ENCODE results near the gene NPFFR1.
A peak's percentile ranks its signal among the peaks of the same experiment; 100 is the strongest.

The NPFFR1 gene

GRCh38 chr10:70233109-70233938 lies 50.5 kb downstream of the NPFFR1 start, which contains the start of gene PPA1 (continued):
- TF ChIP-seq ZBTB44 (tag by site-specific recombination; IDR thresholded peaks at IDR 0.05) (no peak), ZNF324 (tag by site-specific recombination; IDR thresholded peaks at IDR 0.05) (no peak), ZNF707 (tag by site-specific recombination; IDR thresholded peaks at IDR 0.05) (no peak), ZBTB20 (tag by site-specific recombination; IDR thresholded peaks at IDR 0.05) (peak; percentile 50; the same call in 1 of the 2 replicates), ZNF26 (tag by site-specific recombination; IDR thresholded peaks at IDR 0.05) (no peak), HOXD13 (CRISPR knock-in tag; IDR thresholded peaks at IDR 0.05; ENCODE audit: borderline replicate concordance) (no peak), SETDB1 (IDR thresholded peaks at IDR 0.05; ENCODE audit: insufficient read length, low read length) (no peak), KLF7 (tag by site-specific recombination; IDR thresholded peaks at IDR 0.05; ENCODE audit: borderline replicate concordance) (0 out of 2 replicates have a peak, but pooled peaks have one; percentile 39), ZNF184 (tag by site-specific recombination; IDR thresholded peaks at IDR 0.05) (no peak), ZNF157 (tag by site-specific recombination; IDR thresholded peaks at IDR 0.05) (no peak), ZNF221 (tag by site-specific recombination; IDR thresholded peaks at IDR 0.05; ENCODE audit: borderline replicate concordance) (no peak), ZNF280C (tag by site-specific recombination; IDR thresholded peaks at IDR 0.05) (no peak), ZNF544 (tag by site-specific recombination; IDR thresholded peaks at IDR 0.05) (no peak), ZNF354C (tag by site-specific recombination; IDR thresholded peaks at IDR 0.05; ENCODE audit: borderline replicate concordance, low read depth) (no peak), SP3 (tag by site-specific recombination; IDR thresholded peaks at IDR 0.05) (peak; percentile 67; the same call in 1 of the 2 replicates), ZNF600 (tag by site-specific recombination; IDR thresholded peaks at IDR 0.05) (peak; percentile 65; the same call in 1 of the 2 replicates), SCRT2 (tag by site-specific recombination; IDR thresholded peaks at IDR 0.05) (no peak), ZNF747 (tag by site-specific recombination; IDR thresholded peaks at IDR 0.05) (no peak), SP2 (tag by site-specific recombination; IDR thresholded peaks at IDR 0.05) (peak; percentile 63), IKZF3 (tag by site-specific recombination; IDR thresholded peaks at IDR 0.05) (no peak), ZNF266 (tag by site-specific recombination; IDR thresholded peaks at IDR 0.05; ENCODE audit: low read depth) (no peak), ZSCAN23 (tag by site-specific recombination; IDR thresholded peaks at IDR 0.05) (peak; percentile 59; the same call in 1 of the 2 replicates), GLI2 (tag by site-specific recombination; IDR thresholded peaks at IDR 0.05; ENCODE audit: borderline replicate concordance, low read depth) (no peak), ZSCAN18 (tag by site-specific recombination; IDR thresholded peaks at IDR 0.05) (0 out of 2 replicates have a peak, but pooled peaks have one; percentile 43), ZNF335 (tag by site-specific recombination; conservative IDR thresholded peaks at IDR 0.05) (peak; percentile 98), ZNF555 (tag by site-specific recombination; conservative IDR thresholded peaks at IDR 0.05) (no peak), TCF7L2 (IDR thresholded peaks at IDR 0.05; ENCODE audit: borderline replicate concordance, low read depth, low read length) (no peak), ZNF391 (tag by site-specific recombination; IDR thresholded peaks at IDR 0.05; ENCODE audit: borderline replicate concordance, low read depth) (0 out of 2 replicates have a peak, but pooled peaks have one; percentile 17), ZNF473 (tag by site-specific recombination; IDR thresholded peaks at IDR 0.05) (no peak), KLF16 (tag by site-specific recombination; IDR thresholded peaks at IDR 0.05) (peak; percentile 76), ZNF76 (tag by site-specific recombination; IDR thresholded peaks at IDR 0.05; ENCODE audit: borderline replicate concordance, low read depth) (peak; percentile 22; the same call in 1 of the 2 replicates), GLIS1 (tag by site-specific recombination; IDR thresholded peaks at IDR 0.05) (peak; percentile 56), ZNF140 (tag by site-specific recombination; IDR thresholded peaks at IDR 0.05) (no peak), ZNF341 (tag by site-specific recombination; IDR thresholded peaks at IDR 0.05; ENCODE audit: low read depth) (peak; percentile 96), ZNF549 (tag by site-specific recombination; IDR thresholded peaks at IDR 0.05) (no peak)

Measured in HEK293 (cell line).